LoVo (cell line): ENCODE results near the gene PLPPR1.

ENCODE experiments used
- DNase-seq: peaks from one replicate; pipeline ENCODE4 v3.0.0-alpha.2; 2016; ENCODE audit warnings: low spot score

The PLPPR1 gene

DNA sequence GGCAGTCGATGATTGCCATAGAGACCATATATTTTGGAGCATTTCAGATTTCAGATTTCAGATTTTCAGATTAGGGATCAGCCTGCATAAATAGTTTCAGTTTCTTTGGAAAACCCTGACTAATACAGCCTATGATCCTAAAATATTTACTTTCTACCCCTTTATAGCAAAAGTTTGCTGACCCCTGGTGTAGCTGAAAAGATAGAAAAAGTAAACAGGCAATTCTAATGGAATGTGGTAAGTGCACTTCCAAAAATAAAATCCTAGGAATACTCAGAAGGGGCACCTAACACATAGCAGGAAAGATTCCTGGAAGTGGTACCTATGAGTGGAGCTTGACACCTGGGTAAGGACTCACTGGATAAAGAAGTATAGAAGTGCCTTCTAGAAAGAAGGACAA lies 321.8 kb downstream of the PLPPR1 start:
- DNase-seq = no peak

DNA sequence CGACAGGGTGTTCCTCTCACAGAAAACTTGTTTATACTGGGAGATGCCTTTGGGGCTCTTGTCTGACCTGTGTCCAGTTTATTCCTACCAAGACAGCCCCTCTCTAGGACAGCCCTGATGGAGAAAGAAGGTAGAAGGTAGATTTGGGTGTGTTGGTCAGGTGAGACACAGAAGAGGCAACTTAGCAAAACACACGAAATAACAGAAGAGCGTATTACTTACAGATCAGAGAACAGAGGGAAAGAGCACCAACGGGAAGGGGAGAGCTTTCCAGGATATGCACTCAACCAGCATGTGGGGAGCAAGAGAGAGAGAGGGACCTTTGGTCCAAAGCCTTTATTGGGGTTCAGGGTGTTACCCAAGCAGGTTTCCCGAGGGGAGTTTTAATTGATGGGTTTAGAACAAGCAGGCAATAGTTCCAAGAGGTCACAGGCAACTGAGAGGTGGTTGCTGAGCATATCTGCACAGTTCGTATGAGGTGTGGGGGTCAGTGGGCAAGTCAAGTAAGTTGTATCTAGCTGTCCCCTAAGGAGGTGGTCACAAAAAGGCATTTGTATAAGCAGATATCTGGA lies 324.5 kb downstream of the PLPPR1 start:
- DNase-seq = no peak

DNA sequence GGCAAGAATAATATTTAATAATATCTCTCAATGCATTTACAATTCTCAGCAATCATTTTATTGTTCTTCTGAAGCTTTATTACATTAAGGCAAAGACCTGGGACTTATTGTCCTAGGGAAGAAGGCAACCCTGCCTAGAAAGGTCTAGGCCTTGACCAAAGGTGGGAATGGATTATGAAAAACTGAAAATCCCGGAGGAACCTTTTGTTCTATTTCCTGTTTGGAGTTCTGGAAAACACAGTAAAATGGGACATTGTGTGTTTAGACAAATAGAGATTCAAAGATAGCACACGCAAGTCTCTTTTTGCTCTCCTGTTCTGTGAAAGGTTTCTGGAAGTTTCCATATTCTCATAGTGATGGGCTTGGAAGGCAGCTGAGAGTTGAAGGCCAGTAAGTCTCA lies 325.2 kb downstream of the PLPPR1 start:
- no peak for DNase-seq

DNA sequence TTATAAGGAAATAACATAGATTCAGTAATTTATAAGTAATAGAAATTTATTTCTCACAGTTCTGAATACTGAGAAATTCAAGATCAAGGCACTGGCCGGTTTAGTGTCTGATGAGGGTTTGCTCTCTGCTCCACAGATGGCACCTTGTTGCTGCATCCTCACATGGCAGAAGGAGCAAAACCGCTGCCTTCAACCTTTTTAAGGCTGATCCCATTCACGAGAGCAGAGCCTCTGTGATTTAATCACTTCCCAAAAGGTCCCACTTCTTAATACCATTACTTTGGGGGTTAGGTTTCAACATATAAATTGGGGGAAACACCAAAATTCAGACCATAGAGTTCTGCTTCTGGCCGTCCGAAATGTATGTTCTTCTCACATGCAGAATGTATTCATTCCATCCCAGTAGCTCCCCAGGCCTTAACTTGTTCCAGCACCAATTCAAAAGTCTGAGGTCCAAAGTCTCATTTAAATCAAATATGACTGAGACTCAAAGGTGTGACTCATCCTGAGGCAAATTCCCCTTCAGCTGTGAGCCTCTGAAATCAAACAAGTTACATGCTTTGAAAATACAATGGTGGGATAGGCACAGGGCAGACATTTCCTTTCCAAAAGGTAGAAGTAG lies 325.7 kb downstream of the PLPPR1 start:
- DNase-seq = peak; percentile 65

DNA sequence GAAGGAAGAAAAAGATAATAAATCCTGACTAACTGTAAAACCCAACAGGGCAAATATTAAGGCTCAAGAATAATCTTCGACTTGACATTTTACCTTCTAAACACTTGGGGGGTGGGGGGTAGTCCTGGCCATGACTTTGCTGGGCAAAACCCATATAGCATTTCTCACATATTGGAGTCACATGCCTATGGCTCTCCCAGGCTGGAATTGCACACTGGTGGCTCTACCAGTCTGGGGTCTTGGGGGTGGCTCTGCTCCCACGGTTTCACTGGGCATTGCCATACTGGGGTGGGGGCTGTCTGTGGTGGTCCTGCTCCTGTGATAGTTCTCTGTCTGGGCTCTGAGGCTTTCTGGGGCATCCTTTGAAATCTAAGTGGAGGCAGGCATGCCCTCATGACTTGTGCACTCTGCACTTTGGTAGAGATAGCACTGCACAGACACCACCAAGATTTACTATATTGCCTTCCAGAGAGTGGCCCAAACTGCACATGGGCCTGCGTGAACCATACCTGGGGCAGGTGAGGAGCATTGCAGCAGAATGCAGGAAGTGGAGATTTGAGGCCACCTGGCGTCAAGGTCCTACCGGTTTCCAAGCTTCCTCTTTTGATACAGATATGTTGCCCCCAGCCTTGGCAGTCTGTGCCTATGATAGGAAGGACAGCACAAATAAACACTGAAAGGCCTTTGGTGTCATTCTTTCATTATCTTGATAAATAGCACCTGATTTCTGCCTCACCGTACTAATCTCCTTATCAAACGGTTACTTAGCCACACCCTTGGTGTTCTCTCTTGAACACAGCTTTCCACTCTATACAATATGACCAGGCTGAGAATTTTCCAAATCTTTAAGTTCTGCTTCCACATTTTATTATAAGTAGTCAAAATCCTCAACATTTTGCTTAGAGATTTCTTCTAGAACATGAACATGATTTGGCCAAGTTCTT lies 326.5 kb downstream of the PLPPR1 start:
- DNase-seq = no peak

DNA sequence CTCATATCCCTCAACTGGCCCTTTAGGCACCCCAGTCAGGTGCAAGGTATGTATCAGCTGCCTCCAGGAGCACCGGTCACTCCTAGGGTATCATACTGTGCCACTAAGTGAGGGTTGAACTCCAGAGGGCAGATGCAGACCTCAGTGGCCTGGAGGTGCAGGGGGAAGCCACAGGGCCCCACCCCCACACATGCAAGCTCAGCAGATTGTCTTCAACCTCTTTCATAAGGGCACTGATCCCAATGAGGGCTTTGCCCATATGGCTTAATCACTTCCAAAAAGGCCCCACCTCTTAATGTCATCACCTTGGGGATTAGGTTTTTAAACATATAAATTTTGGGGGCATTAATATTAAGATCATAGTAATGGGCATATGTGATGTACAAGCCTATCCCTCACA lies 328.1 kb downstream of the PLPPR1 start:
- DNase-seq = no peak

DNA sequence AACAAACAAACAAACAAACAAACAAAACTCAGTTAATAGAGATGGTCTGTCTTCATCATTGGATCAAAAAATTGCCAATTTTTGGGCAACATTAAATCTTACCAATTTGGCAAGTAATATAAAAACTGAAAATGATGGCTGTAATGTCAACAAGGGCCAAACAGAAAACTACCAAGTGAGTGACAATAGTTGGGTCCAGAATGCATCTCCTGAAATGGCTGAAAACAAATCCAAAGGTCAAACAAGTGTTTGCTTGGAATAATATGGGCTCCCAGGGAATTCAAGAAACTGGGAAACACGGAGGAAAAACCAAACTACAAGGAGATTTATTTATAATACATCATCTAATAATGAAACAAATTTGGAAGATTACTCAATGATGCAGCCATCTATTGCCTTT lies 331.2 kb downstream of the PLPPR1 start:
- DNase-seq = no peak

DNA sequence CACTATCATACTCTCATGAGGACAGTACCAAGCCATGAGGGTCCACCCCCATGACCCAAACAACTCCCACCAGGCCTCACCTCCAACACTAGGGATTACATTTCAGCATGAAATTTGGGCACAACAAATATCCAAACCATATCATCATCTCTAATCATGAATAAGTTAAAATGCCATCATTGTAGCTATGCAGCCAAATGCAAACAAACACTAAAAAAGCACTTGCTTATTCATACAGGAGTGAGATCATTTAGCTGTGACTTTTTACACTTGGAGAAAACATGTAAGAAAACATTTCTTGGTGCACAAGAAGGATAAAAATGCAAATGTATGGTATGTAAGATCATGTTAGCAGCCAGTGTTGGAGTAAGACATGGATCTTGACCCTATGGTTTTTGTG lies 332.1 kb downstream of the PLPPR1 start:
- DNase-seq = no peak

DNA sequence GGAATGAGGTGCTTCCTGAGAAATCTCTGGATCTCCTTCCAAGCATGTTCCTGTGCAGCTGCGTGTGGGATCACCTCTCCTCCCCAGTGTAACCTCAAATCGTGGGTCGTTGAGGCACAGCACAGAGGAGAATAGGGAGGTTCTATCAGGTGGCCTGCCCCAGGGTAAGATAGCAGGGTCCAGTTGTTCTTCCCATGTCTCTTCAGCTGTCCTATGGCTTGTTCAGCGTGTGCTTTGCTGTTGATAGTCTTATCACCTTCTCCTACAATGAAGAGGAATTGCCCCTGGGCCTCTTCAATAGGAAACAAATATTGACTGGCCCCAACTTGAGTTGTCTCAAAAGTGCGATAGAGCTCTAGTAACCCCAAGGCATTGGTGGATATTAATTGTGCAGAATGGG lies 333.9 kb downstream of the PLPPR1 start:
- DNase-seq = no peak

DNA sequence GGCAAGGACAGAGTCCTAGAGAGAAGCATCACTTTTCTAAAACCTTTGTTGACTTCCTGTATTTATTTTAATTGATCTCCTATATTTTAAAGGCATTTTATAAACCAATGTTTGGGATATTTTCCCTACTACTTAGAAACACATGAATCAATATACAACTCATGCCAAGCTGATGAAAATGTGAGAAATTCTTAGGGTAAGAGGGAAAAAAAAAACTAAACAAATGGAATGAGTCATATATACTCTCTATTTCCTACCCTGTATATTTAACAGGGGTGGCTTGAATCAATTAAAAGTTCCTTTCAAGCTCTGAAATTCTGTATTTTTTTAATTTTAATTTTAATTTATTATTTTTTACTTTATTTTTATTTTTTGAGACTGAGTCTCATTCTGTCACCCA lies 336.7 kb downstream of the PLPPR1 start:
- DNase-seq = peak; percentile 5

DNA sequence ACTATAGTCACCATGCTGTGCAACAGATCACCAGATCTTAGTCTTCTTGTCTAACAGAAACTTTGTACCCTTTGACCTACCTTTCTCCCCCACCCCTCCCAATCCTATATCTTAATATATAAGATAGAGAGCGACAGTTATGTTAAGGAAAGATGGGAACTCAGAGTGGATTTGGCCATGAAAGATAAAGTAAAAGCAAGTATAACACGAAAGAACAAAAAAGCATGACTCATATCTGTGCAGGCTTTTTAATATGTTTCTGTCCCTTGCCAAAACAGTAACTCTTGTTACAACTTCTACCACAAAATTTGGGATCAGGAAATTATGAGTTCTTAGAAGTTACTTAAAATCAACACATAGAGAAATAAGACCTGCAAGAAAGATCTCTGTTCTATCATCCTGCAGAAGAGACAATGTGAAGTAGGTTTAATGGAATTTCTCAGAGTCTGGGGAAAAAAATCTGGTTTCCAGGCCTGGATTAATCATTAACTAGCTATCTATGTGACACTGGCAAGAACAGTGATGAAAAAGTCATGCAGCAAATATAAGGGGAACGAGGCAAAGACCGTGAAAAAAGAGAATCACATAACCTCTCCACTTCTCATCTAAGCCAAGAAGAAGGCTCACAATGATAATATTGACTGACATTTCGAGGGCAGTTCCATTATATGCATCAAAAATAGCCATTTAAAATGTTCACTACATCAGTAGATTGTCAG lies 337.7 kb downstream of the PLPPR1 start:
- peak; percentile 72 for DNase-seq

DNA sequence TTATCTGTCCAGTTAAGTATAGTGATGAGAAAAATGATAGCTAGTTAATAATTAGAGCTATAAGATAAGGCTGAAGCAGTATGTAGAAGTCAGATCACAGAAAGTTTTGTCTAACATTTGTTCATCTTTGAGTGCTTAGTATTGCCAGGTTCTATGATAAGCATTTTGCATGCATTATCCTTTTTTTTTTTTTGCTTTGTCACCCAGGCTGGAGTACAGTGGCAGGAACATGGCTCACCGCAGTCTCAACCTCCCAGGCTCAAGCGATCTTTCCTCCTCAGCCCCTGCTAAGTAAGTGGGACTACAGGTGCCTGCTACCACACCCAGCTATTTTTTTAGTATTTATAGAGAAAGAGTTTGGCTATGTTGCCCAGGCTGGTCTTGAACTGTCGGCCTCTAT lies 338.8 kb downstream of the PLPPR1 start:
- DNase-seq = no peak

DNA sequence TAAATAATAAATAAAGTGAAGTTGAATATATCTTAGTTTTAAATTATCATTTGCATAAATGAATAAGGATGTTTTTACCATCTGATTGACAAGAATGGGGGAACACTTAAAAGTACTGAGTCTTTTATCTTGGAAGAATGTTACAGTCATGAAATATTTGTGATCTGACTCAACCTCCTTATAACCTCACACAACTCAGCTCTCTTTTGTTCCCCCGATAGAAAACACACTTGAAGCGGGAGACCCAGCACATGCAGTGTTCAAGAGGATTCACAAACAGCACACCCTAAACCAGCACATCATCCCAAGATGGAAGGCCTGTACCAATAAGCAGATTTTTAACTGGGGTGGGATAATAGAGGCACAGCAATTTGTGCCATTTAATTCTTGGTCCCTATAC lies 340.8 kb downstream of the PLPPR1 start:
- no peak for DNase-seq

DNA sequence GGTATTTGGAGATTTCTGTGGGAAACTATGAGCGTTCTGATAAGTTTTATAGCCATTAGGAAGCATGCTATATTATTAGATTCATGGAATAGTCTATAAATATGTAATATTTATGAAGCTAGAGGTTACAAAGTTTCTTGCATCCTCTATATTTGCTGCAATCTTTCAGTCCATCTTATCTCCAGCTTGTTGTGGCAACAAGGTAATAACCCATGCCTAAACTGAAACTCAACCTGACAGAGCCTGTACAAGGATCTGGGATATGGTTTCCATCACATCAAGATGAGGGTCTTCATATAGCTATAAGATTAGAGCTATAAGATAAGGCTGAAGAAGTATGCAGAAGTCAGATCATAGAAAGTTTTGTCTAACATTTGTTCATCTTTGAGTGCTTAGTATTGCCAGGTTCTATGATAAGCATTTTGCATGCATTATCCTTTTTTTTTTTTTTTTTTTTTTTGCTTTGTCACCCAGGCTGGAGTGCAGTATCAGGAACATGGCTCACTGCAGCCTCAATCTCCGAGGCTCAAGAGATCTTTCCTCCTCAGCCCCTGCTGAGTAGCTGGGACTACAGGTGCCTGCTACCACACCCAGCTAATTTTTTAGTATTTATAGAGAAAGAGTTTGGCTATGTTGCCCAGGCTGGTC lies 341.5 kb downstream of the PLPPR1 start:
- no peak for DNase-seq

DNA sequence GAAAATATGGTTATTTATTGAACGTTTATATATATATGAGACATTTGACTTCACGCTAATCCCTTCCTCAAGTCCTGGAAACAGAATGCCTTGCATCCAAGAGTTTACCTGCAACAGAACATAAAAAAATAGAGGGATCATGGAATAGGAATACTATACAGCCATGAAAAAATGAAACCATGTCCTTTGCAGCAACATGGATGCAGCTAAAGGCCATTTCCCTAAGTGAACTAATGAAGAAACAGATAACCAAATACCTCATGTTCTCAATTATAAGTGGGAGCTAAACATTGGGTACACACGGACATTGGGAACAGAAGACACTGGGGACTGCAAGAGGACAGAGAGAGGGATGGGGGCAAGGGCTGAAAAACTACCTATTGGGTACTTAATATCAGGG lies 343.3 kb downstream of the PLPPR1 start:
- DNase-seq = no peak

DNA sequence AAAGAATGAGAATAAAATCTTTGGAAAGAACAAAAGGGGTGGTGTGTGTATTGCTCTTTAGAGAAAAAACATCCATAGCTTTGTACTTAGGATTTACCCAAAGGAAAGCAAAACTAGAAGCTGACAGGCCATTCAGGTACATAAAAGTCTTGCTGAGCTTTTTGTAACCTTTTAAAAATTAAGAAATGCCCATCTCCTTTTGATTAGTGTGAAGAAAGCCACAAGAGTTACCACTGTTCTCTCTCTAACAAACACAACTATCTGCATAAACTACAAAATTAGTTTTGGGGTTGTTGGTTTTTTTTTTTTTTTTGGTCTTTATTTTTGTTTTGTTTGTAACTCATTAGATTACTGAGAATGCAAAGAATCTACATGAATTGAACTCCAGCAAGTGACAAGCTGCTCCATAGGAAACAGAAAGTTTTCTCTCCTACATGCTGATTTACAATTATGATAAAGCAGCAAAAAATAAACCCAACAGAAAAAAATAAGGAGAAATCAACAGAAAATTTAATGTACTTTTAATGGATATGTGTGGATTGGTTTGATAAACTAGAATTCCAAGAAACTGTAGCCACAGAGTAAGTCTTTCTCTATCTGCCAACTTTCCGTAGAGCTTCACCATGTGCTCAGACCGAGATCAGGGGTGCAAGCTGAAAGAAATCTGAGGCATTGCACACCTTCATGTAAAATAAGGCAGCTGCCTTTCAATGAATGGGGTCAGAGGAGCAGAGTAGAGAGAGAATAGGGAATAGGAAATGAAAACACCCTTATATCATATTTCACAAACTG lies 344.0 kb downstream of the PLPPR1 start:
- DNase-seq = no peak
